Stimulated activated CD4-positive, alpha-beta T cell treated with anti-CD3 and anti-CD28 coated beads, TNF-alpha, amount 100 ng/mL, for 1 hour (primary cell): ENCODE results near the gene PPHLN1.
"Not testable (repeated sequence)": the region's sequence is repeated elsewhere in the genome, so short reads cannot be mapped to it uniquely, and the experiment has no call there.

Experiments used
- DNase-seq, 3 donors: peaks; one replicate each; pipeline ENCODE4 v3.0.0-alpha.2; 2020; ENCODE audit warnings: low read depth in 3 of 3, low spot score in 1 of 3

The PPHLN1 gene

GRCh38 chr12:42365486-42365885, 39.5 kb downstream of the PPHLN1 start:
- DNase-seq: no peak

- no peak for DNase-seq
Measured at GRCh38 chr12:42370013-42370412, 44.0 kb downstream of the PPHLN1 start.

- no peak for DNase-seq
Measured at GRCh38 chr12:42372154-42372791, 46.3 kb downstream of the PPHLN1 start.

- no peak for DNase-seq
Measured at GRCh38 chr12:42373669-42374068, 47.7 kb downstream of the PPHLN1 start.

GRCh38 chr12:42380733-42381132, 54.8 kb downstream of the PPHLN1 start:
- DNase-seq: no peak

- no peak for DNase-seq
Measured at GRCh38 chr12:42382013-42382696, 56.2 kb downstream of the PPHLN1 start.

- DNase-seq: no peak
Measured at GRCh38 chr12:42385326-42385841, 59.4 kb downstream of the PPHLN1 start.

- no peak for DNase-seq
Measured at GRCh38 chr12:42386308-42386707, 60.3 kb downstream of the PPHLN1 start.

GRCh38 chr12:42388086-42388485, 62.1 kb downstream of the PPHLN1 start:
- DNase-seq: not testable (repeated sequence)

GRCh38 chr12:42394429-42394828, 68.5 kb downstream of the PPHLN1 start:
- DNase-seq: no peak

GRCh38 chr12:42396473-42397259, 70.7 kb downstream of the PPHLN1 start:
- DNase-seq: no peak

GRCh38 chr12:42402821-42403411, 76.9 kb downstream of the PPHLN1 start:
- DNase-seq: no peak

- DNase-seq: no peak
Measured at GRCh38 chr12:42407306-42407705, 81.3 kb downstream of the PPHLN1 start.

- DNase-seq: no peak
Measured at GRCh38 chr12:42409471-42409870, 83.5 kb downstream of the PPHLN1 start.

- no peak for DNase-seq
Measured at GRCh38 chr12:42410340-42410739, 84.4 kb downstream of the PPHLN1 start.

- no peak for DNase-seq
Measured at GRCh38 chr12:42420395-42420794, 94.4 kb downstream of the PPHLN1 start.

GRCh38 chr12:42421844-42422779, 96.1 kb downstream of the PPHLN1 start:
- DNase-seq: no peak

GRCh38 chr12:42422785-42423184, 96.8 kb downstream of the PPHLN1 start:
- DNase-seq: no peak

GRCh38 chr12:42426746-42427145, 100.8 kb downstream of the PPHLN1 start:
- DNase-seq: no peak

GRCh38 chr12:42428850-42429249, 102.9 kb downstream of the PPHLN1 start:
- DNase-seq: no peak
